HepG2 (cell line): ENCODE results near the gene MARK4. TPM values are rescaled to one million over a fixed set of nuclear protein-coding genes. Genes with fewer than 3 reads are reported as not detected.

Experiments
- ATAC-seq: fragments of 200-7000 bp; cut with Tn5 transposase; 3 replicates; pipeline ENCODE4 v1.9.1; 2020; ENCODE audit warnings: mild to moderate bottlenecking, moderate library complexity
- BruUV-seq: library from RNA; stranded (reverse); fragments of 400-500 nt; replicated peaks from 2 replicates; lab custom pipeline; 2021; lab: Mats Ljungman, UMichigan
- CTCF ChIA-PET: fragments of 300-600 bp; formaldehyde crosslinking; extraction: SDS; loops from one replicate; lab custom pipeline; 2021; ENCODE audit warnings: low total read pairs, inconsistent platforms, low intra/inter-chr PET ratio; lab: Yijun Ruan, JAX
- POLR2A ChIA-PET: fragments of 350-600 bp; sonication (Branson Sonifier 250); formaldehyde crosslinking; loops from one replicate; lab custom pipeline; 2020; ENCODE audit warnings: antibody characterized with exemption, inconsistent platforms; lab: Yijun Ruan, JAX
- DNase-seq: peaks from one replicate; pipeline ENCODE4 v3.0.0-alpha.2; 2015; ENCODE audit warnings: low spot score
- FAIRE-seq: peaks from 3 replicates; lab custom pipeline; 2011; peaks lifted over from hg19 to GRCh38; lab: Jason Lieb, UNC
- H2AFZ ChIP-seq: one replicate; pipeline ENCODE4 v1.6.1; 2011; ENCODE audit warnings: low read length, inconsistent platforms
- H3K27ac ChIP-seq: fragments of 300-600 bp; 3 replicates; pipeline ENCODE4 v1.8.0; 2011; ENCODE audit warnings: mixed run types, mild to moderate bottlenecking, mixed read lengths, low read length, inconsistent platforms; ENCODE audit not compliant: insufficient read depth; ENCODE audit errors: extremely low read length
- H3K27me3 ChIP-seq, 2 experiments: fragments of 200-600 bp in 1 of 2; 2 replicates in 1 of 2; 3 replicates in 1 of 2; pipeline versions ENCODE4 v1.6.0 to v1.8.0; 2011; ENCODE audit warnings: low read length in 2 of 2, mild to moderate bottlenecking in 2 of 2, moderate library complexity in 2 of 2, inconsistent platforms in 1 of 2; ENCODE audit not compliant: insufficient read depth in 2 of 2, control insufficient read depth in 1 of 2
- H3K36me3 ChIP-seq, 2 experiments: fragments of 200-600 bp in 1 of 2; replicated peaks in 1 of 2; 2 replicates in 1 of 2; 3 replicates in 1 of 2; pipeline versions ENCODE4 v1.5.1 to v1.8.0; 2011; ENCODE audit warnings: low read length in 2 of 2, inconsistent platforms in 1 of 2; ENCODE audit not compliant: insufficient read depth in 2 of 2, control insufficient read depth in 1 of 2
- H3K4me1 ChIP-seq: 2 replicates; pipeline ENCODE4 v1.5.1; 2012; ENCODE audit warnings: low read length, inconsistent platforms; ENCODE audit not compliant: insufficient read depth
- H3K4me2 ChIP-seq: 2 replicates; pipeline ENCODE4 v1.6.0; 2011; ENCODE audit warnings: low read depth, low read length, inconsistent platforms
- H3K4me3 ChIP-seq, 3 experiments: fragments of 200-600 bp in 1 of 3; sonication (generic), shearing (Covaris generic) in 1 of 3; replicated peaks in 1 of 3; 2 replicates each; pipeline ENCODE4 v1.5.1; 2011 to 2016; ENCODE audit warnings: low read length in 3 of 3, inconsistent platforms in 2 of 3, low read depth in 2 of 3, mild to moderate bottlenecking in 2 of 3, control low read depth in 1 of 3, mixed read lengths in 1 of 3; ENCODE audit not compliant: insufficient read depth in 1 of 3
- H3K79me2 ChIP-seq: one replicate; pipeline ENCODE4 v1.6.1; 2011; ENCODE audit warnings: low read length, inconsistent platforms; ENCODE audit not compliant: insufficient read depth
- H3K9ac ChIP-seq: 2 replicates; pipeline ENCODE4 v1.6.0; 2011; ENCODE audit warnings: mild to moderate bottlenecking, low read depth, low read length, inconsistent platforms; ENCODE audit not compliant: insufficient read depth
- H3K9me3 ChIP-seq: 2 replicates; pipeline ENCODE4 v1.5.1; 2012; ENCODE audit warnings: mild to moderate bottlenecking, low read length
- H4K20me1 ChIP-seq: 2 replicates; pipeline ENCODE4 v1.6.0; 2011; ENCODE audit warnings: inconsistent platforms, mild to moderate bottlenecking, low read length, moderate library complexity; ENCODE audit not compliant: insufficient read depth
- CBFB ChIP-seq: sonication (generic); formaldehyde crosslinking; IDR thresholded peaks from 2 replicates; pipeline ENCODE4 v1.4.0; 2020; ENCODE audit warnings: missing genetic modification reagents
- CHD4 ChIP-seq: fragments of 200-600 bp; sonication (generic); IDR thresholded peaks from 2 replicates; pipeline ENCODE4 v1.7.0; 2017; ENCODE audit warnings: mild to moderate bottlenecking, low read length, borderline replicate concordance
- FIP1L1 ChIP-seq: fragments of 200-400 bp; formaldehyde crosslinking; IDR thresholded peaks from 2 replicates; pipeline ENCODE4 v1.6.1; 2018; ENCODE audit warnings: low read depth, mild to moderate bottlenecking, low read length, moderate library complexity, borderline replicate concordance; ENCODE audit not compliant: insufficient read depth
- HNRNPLL ChIP-seq: fragments of 200-400 bp; formaldehyde crosslinking; IDR thresholded peaks from 2 replicates; pipeline ENCODE4 v1.6.1; 2017; ENCODE audit warnings: mild to moderate bottlenecking, low read depth, low read length; ENCODE audit not compliant: poor library complexity, severe bottlenecking
- MEIS2 ChIP-seq: sonication (generic); formaldehyde crosslinking; IDR thresholded peaks from 2 replicates; pipeline ENCODE4 v1.9.0; 2021; ENCODE audit warnings: mild to moderate bottlenecking, missing genetic modification reagents
- NCOA1 ChIP-seq: sonication (generic); formaldehyde crosslinking; IDR thresholded peaks from 2 replicates; pipeline ENCODE4 v1.9.0; 2021; ENCODE audit warnings: missing genetic modification reagents
- PRMT3 ChIP-seq: sonication (generic); formaldehyde crosslinking; IDR thresholded peaks from 2 replicates; pipeline ENCODE4 v1.8.1; 2022; ENCODE audit warnings: low read depth, mild to moderate bottlenecking, moderate library complexity, missing genetic modification reagents, borderline replicate concordance
- SMARCC2 ChIP-seq: fragments of 450-650 bp; IDR thresholded peaks from 2 replicates; pipeline ENCODE4 v1.6.1; 2017; ENCODE audit warnings: antibody characterized with exemption, mild to moderate bottlenecking
- TSC22D2 ChIP-seq: sonication (generic); formaldehyde crosslinking; IDR thresholded peaks from 2 replicates; pipeline ENCODE4 v1.5.1; 2020; ENCODE audit warnings: missing genetic modification reagents, mild to moderate bottlenecking, borderline replicate concordance
- U2AF2 ChIP-seq: fragments of 200-400 bp; formaldehyde crosslinking; IDR thresholded peaks from 2 replicates; pipeline ENCODE4 v1.6.1; 2017; ENCODE audit warnings: low read depth, mild to moderate bottlenecking, low read length
- ZNF235 ChIP-seq: sonication (generic); formaldehyde crosslinking; IDR thresholded peaks from 2 replicates; pipeline ENCODE4 v1.8.1; 2023; ENCODE audit warnings: mild to moderate bottlenecking, missing genetic modification reagents, borderline replicate concordance
- ZNF496 ChIP-seq: sonication (generic); formaldehyde crosslinking; IDR thresholded peaks from 2 replicates; pipeline ENCODE4 v1.8.1; 2023; ENCODE audit warnings: mild to moderate bottlenecking, moderate library complexity, missing genetic modification reagents; ENCODE audit not compliant: insufficient replicate concordance
- WGBS: methylation state at CpG from one replicate; pipeline ENCODE4 v1.1.6; 2017; ENCODE audit warnings: low lambda C conversion rate; 5-methylcytosine and 5-hydroxymethylcytosine counted together
- in situ Hi-C: cut with HindIII; loops from 2 replicates; pipeline ENCODE4 v1.10.0; 2017; ENCODE audit warnings: low pct_unique_long_range_greater_than_20kb; ENCODE audit not compliant: extremely low pct_ligation_motif_present
- intact Hi-C: fragments of 100-400 bp; cut with micrococcal nuclease; formaldehyde crosslinking; loops from one replicate; pipeline ENCODE4 v1.10.0; 2022; ENCODE audit not compliant: unreplicated experiment
- polyA plus RNA-seq, 8 experiments: library from polyadenylated mRNA; depleted of rRNA in 3 of 8; stranded (reverse) in 7 of 8; unstranded in 1 of 8; fragments of >200 nt; fragmentation: Illumina TruSeq in 4 of 8; extraction: Trizol in 4 of 8; gene quantifications; 2 replicates each; pipeline versions ENCODE4 v1.2.1 to v1.2.3, GENCODE V29; 2011 to 2016; ENCODE audit warnings: low read depth in 4 of 8, missing spikeins in 1 of 8, mixed read lengths in 1 of 8; ENCODE audit not compliant: insufficient read depth in 1 of 8
- total RNA-seq, 5 experiments: library from RNA; depleted of rRNA; stranded (reverse); fragments of >200 nt; fragmentation: Illumina TruSeq; extraction: Trizol; gene quantifications; 2 replicates each; pipeline ENCODE4 v1.2.3, GENCODE V29; 2016; ENCODE audit warnings: low read depth in 1 of 5
- TF ChIP-seq, protein P1 (sequence below): sonication (generic); formaldehyde crosslinking; IDR thresholded peaks from 2 replicates; pipeline ENCODE4 v1.4.0; 2020; ENCODE audit warnings: missing genetic modification reagents

MARK4 gene
- total and polyA plus RNA-seq, 2 of the 13 experiments (the other 11 are each of a cell fraction or from before 2014, with no cell fraction given): 7.0 to 12.2 TPM

DNA sequence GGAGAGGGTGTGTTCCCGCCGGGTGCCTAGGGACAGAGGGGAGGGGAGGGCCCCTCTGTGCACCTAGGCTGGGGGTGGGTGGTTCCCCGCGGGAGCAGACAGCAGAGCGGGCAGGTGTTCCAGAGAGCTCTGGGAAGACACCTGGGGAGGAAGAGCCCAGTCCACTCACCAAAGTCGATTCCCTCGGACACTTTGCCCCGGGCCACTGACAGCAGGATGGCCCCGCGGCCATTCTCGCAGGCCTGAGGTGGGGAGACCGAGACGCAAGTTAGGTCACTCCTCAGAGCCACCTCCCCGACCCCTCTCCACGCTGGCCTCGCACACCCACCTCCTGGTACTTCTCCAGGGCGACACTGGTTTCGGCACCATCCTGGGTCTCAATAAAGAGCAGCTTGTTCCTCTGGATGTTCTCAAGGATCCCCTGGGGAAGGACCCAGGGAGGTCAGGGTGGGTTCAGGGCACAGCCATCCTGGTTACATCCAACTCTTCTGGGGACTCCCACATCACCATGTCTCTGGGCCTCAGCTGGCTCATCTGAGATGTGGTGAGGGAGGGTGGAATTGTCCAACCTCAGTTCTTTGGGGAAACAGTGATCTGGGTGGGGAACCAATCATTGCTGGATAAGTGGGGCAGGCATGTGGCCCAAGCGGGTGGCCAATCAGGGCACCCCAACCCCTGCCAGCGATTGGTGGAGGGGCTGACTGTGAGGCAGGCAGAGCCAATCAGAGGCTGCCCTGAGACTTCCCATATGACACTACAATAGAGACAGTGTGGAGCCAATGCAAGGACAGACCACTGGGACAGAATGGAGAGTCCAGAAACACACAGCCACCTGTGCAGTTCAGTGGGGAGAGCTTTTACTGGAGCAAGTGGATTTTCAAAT lies 102.1 kb downstream of the MARK4 start:
- intact Hi-C loops: no loop called here
- CTCF ChIA-PET: no interaction called here
- 0 out of 2 replicates have a peak, but pooled peaks cover 3% of the 10 kb centered on the region for H4K20me1 ChIP-seq
- DNase-seq (no peak), ATAC-seq (no peak; the same call in 2 of the 3 replicates)
- no peaks in the 10 kb centered on the region for H3K79me2 ChIP-seq
- no peak overlapping the region for H3K4me3 ChIP-seq
- TF ChIP-seq NCOA1 (CRISPR knock-in tag) (no peak), CHD4 (no peak), MEIS2 (CRISPR knock-in tag) (no peak), TSC22D2 (CRISPR knock-in tag) (no peak), PRMT3 (no peak), HNRNPLL (no peak), U2AF2 (no peak), CBFB (CRISPR knock-in tag) (no peak), ZNF496 (CRISPR knock-in tag) (no peak), FIP1L1 (no peak), SMARCC2 (no peak), ZNF235 (CRISPR knock-in tag) (no peak)
- TF ChIP-seq, protein P1, sequence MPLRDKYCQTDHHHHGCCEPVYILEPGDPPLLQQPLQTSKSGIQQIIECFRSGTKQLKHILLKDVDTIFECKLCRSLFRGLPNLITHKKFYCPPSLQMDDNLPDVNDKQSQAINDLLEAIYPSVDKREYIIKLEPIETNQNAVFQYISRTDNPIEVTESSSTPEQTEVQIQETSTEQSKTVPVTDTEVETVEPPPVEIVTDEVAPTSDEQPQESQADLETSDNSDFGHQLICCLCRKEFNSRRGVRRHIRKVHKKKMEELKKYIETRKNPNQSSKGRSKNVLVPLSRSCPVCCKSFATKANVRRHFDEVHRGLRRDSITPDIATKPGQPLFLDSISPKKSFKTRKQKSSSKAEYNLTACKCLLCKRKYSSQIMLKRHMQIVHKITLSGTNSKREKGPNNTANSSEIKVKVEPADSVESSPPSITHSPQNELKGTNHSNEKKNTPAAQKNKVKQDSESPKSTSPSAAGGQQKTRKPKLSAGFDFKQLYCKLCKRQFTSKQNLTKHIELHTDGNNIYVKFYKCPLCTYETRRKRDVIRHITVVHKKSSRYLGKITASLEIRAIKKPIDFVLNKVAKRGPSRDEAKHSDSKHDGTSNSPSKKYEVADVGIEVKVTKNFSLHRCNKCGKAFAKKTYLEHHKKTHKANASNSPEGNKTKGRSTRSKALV (CRISPR knock-in tag): no peak
- TF ChIP-seq, all 625 proteins: peak for 0
- in situ Hi-C loops: no loop called here
- no peak for FAIRE-seq
- 95% methylated on average over 17 of the region's 20 CpGs for WGBS
- Histone ChIP-seq H3K27me3 (no peaks in the 10 kb centered on the region), H3K27ac (no peak overlapping the region), H3K9me3 (no peaks in the 10 kb centered on the region), H3K36me3 (peaks cover 22 to 67% of the 10 kb centered on the region in 2 experiments), H3K4me1 (no peaks in the 10 kb centered on the region), H3K9ac (no peak overlapping the region), H2AFZ (no peak overlapping the region), H3K4me2 (no peak overlapping the region)
- BruUV-seq: no TSS peak
- POLR2A ChIA-PET: no interaction called here
